NCI-H1105 (cell line): ENCODE measurements around the gene AAGAB.

Source experiments
- DNase-seq: peaks from one replicate; lab custom pipeline; 2025; lab: John Stamatoyannopoulos, UW

AAGAB gene

DNA sequence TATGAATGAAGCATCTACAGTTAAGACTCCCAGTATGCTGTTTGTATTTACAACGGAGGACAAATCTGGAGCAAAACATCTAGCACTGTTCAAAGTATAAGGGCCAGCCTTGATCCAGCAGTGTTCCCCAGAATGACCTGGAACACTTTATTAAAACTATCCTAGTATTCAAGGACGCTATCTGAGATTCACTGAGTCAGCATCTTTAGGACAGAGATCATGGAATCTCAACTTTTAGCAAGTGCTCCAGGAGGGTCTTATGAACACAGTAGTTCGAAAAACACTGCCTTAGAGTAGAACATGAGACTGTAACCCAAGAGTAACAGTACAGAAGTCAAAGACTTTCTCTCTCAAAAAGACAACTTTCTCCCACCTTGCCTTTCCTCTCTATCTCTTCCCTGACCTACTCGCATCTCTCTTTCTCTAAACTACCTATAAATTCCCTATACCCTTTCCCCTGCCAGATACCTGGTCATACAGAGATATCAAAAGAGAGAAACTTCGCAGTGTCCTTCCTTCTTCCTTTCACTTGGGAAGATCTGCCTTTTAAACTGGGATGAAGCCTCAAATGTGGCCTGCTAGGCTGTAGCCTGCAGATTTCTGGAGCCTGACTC is 43.8 kb downstream of the AAGAB start:
- no peak for DNase-seq

DNA sequence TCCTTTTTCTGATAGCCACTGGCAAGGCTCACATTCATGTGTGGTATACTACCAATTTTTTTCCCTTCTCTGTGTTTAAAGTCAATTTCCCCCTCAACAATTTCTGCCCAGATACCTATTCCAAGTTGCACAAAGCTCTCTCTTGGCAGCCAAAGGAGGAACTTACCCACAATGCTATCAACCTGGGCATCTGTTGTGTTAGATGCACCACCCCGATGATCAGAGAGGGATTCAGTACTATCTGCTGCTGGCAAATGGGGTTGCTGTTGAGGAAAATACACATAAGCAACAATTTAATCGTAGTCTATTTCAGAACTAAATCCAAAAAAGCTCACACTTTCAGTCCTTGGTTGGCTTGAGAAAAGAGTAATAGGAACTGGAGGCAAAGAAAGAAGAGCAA is 46.1 kb downstream of the AAGAB start:
- no peak for DNase-seq

DNA sequence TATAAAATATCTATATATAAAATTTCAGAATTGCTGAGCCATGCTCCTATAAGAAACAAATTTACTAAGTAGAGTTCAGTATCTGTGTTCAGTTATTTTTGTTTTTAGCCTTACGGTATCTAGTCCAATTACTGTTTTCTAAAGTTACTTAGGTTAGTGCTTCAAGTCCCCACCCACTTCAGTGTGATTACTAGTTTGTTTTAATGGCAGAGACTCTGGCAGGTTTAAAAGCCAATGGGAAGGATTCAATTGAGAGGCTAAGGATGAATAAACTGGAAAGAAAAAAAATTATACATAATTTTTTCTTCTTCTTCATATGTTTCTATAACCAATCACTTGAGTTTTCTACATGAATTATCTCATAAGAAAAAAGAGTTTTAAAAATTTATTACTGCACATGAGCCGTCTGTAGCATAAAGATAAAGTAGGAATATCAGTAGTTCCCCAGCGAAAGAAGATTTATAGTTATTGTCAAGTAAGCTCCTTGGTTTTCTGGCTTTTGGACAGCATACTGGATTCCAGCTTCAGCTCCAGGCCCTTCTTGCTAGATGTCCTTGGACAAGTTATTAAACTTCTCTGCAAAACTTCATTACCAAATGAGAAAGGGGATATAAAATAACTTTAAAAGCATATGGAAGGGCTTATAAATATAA is 46.8 kb downstream of the AAGAB start:
- no peak for DNase-seq

DNA sequence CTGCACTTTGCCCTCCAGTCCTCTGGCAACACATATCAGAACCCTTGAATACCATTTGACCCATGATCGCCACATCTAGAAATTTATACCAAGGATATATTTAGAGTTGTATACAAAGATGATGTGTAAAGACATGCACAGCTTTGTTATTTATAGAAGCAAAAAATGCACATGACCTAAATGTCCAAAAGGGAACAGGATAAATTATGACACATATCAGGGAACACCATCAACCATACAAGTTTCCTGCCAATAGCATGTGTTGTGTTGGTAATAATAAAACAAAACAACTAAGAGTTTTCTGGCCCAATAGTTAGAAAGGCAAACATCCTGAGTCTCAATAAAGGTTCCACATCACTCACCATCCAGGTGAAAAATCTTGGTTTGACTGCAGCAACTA is 51.5 kb downstream of the AAGAB start:
- no peak for DNase-seq

DNA sequence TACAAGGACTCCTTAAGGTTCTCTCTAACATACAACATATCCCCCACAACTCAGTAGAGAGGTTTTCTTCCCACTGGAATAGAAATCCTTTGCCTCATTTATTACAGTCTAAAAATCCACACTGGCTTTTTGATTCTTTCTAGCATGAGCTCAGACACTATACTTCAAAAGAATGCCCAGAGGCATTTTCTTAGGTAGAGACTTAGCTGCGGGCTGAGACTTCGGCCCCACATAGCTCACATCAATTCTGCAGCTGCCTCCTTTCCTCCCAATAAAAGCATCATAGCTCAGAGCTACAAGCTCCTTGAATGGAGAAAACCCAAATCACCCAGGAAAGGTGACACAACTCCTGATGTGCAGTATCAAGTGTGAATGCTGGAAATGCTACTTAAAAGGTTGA is 52.4 kb downstream of the AAGAB start:
- DNase-seq = no peak

DNA sequence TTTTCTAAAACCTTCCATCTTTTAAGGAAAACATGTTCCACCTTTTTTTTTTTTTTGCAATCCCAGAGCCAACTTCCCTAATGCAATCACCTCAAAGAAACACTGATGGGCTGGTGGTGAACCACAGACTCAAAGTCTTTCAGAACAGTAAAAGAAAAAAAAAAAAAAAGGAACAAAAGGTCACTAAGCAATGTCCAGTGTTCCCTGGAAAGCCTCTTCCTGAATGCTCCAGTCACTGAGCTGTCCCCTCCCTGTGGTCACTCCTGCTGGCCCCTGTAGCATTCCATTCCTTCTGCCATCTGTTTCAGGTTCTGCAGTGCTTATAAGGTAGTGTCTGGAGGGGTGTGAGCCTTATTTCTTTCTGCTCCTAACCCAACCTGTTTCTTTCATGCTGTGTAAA is 53.3 kb downstream of the AAGAB start:
- DNase-seq = no peak

DNA sequence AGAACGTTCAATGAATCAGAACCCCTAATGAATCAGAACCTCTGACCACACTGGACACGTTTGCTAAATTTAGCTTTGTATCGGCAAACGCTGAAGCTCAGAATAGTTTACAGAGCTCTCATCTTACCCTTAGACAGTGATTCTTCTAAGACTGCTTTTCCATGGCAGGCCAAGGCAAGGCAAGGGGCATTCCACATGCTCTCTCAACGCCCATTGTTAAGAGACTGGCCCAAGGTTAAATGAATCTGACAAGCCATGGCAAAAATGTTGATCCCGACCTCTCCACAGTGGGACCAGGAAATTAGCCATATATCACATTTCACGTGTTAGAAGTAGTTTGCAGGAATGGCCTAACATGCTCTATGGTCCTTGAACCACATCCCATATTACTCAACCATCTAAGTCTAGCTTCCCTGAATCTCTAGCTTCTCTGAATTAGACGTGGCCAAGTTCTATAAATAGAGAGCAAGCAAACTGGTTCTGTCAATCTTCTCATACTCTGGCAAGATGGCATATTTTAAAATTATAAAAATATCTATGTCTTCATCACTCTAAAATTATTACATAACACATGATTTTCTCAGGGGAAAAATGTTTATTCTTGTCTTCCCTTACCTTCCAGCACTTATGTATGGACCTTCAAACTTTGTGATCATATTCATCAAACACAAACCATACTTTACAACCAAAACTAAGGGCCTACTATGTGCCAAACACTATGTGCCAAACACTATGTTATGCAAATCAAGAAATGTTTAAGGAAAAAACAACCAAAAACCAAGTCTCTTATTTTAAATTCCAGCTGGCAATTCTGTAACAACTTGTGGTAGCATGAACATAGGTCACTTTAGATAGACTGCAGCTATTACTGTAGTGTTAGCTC is 54.3 kb downstream of the AAGAB start:
- DNase-seq = no peak

DNA sequence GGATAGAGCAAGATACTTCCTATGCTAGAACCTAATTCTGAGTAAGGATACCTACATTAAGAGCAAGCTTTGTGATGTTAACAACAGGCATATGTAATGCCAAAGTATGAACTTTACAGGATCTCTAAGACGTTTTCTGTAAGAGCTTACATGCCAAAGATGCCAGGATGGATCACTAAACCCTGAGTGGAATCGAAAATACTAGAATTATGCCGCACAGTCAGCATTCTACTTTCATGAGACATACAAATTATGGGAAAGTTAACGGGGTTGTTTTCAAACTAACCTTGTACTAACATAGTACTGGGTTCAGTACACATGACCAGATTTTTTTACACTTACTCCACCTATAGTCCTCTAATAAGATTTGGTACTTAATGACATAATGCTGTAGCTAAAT is 55.1 kb downstream of the AAGAB start:
- DNase-seq = no peak

DNA sequence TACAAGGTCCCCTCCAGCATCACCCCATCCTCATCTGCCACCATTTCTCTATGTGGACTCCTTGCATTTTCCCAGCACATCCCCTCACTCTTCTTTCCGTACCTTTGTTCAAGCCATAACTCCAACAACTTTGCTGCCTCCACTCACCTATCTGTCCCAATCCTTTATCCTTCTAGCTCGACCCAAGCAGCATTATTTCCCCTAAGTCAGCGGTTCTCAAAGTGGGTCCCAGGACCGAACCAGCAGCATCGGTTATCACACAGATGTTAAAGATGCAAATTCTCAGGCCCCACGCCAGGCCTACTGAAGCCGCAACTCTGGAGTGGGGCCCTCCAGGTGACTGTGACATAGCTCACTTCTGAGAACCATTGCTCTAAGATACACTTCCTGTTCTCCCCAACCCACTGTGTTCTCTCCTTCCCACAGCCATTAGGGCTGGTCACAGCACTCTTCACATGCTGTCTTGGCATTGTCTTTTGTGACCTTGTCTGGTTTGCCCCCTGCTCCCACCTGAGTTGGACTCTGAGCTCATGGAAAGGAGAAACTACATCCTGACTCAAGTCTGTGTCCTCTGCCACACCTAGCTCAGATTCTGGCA is 56.2 kb downstream of the AAGAB start:
- DNase-seq = no peak

DNA sequence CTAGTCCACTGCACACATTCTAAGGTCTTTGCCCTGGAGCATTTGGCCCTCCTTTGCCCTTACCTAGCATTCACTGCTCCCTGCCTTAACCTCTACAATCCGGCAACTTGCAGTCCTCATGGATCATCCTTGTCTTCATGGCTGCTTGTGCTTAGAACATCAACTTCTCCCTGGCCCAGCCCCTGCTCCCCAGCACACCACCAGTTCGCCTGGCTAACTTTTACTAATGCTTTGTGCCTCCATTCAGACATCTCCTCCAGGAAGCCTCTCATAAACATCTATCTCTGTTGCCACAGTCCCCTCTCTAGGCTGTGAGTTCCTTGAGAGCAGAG is 57.1 kb downstream of the AAGAB start:
- DNase-seq = no peak

DNA sequence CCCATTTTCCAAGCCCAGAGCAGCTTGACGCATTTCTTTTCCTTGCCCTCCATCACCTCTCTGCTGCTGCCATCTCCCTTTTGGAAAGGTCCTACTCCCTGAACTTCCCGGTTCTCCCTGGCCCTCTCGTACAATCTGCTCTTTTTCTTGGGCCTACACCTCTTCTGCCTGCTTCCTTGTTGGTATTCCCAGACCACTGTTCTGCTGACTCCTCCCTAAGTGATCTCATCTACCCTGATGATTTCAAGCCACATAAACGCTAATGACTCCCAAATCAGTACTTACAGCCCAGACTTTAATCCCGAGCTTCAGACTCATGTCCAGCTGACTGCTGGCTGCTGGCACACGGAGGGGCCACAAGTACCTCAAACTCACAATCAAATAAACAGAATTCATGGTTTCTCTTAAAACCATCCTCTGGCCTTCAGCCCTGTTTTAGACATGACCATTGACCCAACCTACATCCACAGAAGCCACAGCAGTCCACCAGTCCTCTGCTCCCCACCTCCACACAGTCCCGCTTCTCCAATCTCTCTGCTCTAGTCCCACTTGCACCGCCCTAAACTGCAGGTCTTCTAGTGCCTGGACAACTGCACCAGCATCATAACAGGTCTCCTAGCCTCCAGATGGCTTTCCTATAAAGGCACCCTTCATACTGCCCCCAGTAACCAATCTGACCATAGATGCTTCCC is 57.6 kb downstream of the AAGAB start:
- no peak for DNase-seq

DNA sequence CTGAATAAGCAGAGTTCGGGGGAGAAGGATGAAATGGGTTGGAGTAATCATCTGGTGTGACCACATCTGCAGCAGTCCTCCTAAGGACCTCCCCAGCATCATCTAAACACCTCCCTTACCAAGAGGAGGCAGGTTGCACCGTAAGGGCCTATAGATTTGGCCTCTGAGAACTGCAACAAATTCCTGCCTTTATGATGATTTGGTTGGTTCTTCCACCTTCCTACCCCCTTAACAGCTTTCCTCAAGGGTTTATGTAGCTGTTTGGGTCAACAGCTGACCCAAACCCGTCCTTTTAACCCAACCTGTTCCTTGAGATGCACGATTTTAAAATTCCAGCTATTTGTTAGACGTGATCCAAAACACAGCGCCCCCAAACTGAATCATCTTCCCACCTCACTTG is 58.2 kb downstream of the AAGAB start:
- DNase-seq = no peak

DNA sequence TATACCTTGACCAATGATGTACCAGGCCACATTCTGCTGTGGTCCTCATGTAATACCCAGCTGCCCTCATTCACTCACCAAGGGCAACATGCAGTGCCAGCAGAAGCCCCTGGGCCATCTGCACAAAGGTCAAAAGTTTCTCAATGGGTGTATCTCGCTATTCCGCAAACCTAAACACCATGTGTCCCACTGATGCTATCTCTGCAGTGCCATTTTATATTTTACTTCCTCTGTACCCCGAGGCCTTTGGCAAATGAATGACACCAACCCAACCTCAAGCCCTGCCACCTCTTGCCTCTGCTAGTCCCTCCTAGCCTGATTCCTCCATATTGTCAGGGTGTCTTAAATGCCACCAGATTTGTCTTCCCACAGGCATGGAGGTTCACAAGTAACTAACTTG is 59.2 kb downstream of the AAGAB start:
- DNase-seq = no peak

DNA sequence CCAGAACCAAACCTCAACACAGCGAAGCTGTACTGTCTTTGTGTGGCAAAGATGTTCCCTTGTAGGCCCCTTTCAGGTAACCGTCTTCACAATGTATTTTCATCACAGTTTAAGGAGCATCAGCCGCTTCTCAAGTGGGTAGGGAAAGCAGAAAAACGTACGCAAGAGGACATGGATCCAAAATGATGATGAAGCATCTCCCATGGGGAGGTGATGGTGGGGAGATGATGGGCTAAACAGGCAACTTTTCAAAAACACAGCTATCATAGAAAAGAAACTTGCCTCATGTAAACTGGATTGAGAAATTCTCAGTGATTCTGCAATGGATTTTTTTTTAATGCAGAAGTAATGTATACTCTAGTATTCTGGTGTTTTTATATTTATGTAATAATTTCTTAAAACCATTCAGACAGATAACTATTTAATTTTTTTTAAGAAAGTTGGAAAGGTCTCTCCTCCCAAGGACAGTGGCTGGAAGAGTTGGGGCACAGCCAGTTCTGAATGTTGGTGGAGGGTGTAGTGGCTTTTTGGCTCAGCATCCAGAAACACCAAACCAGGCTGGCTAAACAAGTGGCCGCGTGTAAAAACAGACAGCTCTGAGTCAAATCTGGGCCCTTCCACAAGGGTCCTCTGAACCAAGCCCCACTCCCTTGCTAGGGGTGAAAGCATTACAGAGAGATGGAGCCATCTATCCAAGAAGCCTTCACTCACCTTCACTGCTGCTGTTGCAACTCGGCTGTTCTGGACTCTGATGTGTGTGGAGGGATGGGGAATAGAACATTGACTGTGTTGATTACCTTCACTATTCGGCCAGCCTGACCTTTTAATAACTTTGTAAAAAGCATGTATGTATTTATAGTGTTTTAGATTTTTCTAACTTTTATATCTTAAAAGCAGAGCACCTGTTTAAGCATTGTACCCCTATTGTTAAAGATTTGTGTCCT is 60.0 kb downstream of the AAGAB start:
- DNase-seq = no peak

DNA sequence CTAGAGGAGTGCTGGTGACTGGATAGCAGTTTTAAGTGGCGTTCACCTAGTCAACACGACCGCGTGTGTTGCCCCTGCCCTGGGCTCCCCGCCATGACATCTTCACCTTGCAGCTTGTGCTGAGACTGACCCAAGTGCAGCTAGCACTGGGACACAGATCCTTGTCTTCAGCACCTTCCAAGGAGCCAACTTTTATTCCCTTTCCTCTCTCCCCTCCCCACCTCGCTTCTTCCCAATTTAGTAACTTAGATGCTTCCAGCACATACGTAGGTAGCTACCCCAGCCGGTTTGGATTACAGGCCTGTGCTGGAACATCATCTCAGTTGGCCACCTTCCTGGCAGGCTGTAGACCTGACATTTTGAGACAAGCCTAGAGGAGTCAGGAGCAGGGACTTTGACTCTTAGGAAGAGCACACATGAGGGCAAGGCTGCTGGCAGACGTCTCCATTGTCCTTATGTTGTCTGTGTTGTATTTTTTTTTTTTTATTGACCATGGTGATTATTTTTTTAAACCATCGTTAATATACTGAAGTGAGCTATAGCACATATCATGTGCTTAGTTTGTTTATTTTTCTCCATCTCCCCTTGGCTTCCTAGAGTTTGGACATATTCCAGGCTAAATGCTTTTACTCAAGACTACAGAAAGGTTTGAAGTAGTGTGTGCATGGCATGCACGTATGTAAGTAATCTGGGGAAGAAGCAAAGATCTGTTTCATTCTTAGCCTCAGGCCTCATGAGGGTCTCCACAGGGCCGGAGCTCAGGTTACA is 61.1 kb downstream of the AAGAB start:
- no peak for DNase-seq

DNA sequence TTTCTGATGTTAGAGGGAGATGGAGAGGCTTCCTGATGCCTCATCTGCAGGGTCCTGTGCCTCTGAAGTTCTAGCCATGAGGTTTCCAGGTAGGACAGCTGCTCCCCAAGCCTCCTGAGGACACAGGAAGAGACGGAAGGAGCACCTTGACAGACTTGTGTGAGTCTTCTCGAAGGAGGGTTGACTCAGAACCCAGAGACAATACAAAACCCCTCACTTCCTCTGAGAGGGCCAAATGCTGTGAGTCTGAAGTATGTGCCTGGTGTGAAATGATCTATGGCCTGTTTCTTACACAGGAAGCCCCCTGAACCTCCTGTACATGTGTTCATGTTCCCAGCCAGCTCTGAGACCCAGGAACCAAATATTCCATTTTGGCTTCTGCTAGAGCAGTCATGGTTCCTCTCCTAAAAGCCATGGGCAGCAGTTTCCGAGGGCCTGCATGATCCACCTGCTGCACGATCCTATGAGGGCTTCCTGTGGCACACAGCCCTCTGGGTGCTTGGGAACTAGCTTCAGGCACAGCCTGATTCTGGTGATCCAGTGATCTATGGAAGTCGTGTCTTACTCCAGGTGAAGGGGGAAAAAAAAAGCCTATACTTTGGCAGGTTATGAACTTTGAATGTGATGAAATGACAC is 62.2 kb downstream of the AAGAB start:
- DNase-seq = no peak

DNA sequence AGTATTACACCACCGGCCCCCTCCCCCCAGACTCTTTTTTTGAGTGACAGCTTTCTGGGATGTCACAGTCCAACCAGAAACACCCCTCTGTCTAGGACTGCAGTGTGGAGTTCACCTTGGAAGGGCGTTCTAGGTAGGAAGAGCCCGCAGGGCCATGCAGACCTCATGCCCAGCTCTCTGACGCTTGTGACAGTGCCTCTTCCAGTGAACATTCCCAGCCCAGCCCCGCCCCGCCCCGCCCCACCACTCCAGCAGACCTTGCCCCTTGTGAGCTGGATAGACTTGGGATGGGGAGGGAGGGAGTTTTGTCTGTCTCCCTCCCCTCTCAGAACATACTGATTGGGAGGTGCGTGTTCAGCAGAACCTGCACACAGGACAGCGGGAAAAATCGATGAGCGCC is 63.6 kb downstream of the AAGAB start:
- no peak for DNase-seq

DNA sequence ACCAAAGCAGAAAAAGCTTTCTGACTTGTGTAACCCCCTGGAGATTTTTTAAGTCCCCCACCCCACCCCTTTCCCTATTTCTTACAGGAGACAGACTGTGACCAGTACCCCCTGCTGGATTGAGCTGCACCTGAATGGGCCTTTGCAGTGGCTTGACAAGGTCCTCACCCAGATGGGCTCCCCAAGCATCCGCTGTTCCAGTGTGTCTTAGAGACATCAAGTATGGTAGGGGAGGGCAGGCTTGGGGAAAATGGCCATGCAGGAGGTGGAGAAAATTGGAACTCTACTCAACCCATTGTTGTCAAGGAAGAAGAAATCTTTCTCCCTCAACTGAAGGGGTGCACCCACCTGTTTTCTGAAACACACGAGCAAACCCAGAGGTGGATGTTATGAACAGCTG is 64.1 kb downstream of the AAGAB start:
- DNase-seq = no peak

DNA sequence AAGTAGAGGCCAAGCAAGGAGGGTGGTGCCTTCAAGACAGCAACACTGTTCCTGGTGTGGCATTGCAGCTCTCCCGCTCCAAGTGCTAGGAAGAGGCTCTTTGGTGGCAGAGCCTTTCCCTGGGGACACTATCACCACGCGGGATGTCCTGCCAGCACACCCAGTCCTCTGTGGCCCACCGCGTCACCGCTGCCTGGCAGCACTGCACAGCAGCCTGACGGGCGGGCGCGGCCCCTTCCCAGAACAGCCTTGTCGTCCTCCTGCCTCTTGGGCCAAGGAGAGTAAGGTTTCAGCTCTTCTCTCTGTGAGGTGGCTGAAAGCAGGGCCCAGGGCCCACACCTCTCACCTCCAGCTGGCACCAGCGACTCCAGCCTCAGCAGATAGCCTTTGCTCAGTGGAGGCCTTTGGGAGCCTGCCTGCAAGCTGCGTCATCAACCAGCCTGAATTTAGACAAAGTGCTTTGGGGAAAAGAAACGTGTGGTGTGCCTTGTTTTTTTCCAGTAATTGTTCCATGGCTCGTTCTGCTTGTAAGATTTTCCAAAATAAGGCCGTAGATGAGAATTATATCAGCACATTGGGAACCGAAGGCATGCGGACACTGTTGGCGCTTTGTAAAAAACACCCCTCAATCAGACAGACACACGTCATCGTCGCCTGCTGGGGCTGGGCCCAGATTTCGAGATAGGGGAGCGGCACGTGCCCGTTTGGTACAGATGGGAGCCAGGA is 65.0 kb downstream of the AAGAB start:
- no peak for DNase-seq
